SW 1271 (cell line): ENCODE results near the gene PAX3.
"Not testable (repeated sequence)": the region's sequence is repeated elsewhere in the genome, so short reads cannot be mapped to it uniquely, and the experiment has no call there.

Experiments
- DNase-seq, 2 experiments: peaks; one replicate each; lab custom pipeline; 2025; lab: John Stamatoyannopoulos, UW

The PAX3 gene

DNA sequence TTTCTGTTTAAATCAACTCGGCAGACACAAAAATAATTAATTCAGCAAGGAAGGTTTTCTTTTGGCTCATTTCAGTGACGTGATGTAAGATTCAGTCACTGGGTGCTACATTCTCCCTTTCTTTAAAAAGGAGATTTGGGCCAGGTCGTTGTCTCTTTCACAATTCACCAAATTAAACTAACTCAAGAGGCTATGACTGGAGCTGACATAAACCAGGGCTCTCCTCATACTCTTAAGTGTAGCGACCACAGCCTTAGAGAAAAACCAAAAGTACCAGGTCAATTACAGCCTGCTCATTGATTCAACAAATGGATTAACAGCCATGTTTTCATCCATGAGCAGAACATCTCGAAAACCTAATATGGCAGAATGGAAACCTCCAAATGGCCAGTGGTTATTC lies 85.7 kb downstream of the PAX3 start:
- DNase-seq, result no peak

DNA sequence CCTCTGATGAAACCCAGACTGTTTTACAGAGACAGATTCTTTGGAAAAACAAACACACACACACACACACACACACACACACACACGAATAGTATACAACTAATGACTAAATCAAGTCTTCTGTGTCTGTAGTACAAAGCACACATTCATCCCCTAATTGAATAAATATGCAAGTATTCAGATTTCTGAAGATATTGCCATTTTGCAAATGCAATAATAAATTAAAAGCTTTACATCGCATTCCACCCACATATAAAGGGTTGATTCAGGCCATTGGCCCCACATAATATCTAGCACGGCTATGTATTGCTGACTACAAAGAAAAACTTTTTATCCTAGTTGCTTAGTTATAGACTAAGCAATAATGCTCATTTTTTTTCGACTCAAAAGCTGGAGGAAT lies 86.2 kb downstream of the PAX3 start:
- DNase-seq, result no peak

DNA sequence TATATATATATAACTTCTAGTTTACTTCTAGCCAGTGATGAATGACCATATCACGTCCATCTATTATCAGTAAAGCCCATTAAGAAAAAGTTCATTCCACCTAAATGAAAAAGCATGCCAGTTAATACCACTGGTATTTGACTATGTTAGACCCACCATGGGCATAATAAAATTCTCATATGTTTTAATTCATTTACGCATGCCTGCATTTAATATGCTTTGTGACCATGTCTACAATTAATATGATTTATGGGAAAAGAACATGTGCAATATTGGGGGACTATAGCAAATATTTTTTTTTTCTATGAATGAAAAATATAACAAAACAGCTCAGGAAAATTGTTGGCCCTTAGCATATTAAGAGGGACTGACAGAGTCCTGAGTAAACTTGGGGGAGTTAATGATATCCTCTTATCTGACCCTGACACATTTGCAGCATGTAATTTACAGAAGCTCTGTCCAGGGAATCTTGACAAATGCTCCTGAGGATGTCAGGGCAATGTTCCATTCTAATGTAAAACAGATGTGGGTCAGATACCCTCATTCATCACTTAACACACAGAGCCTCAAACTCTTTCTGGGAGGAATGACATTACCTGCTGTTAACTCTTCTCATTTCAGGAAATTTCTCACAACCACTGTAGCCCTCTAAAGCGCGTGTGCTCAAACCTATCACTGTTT lies 90.6 kb downstream of the PAX3 start:
- DNase-seq, result no peak

DNA sequence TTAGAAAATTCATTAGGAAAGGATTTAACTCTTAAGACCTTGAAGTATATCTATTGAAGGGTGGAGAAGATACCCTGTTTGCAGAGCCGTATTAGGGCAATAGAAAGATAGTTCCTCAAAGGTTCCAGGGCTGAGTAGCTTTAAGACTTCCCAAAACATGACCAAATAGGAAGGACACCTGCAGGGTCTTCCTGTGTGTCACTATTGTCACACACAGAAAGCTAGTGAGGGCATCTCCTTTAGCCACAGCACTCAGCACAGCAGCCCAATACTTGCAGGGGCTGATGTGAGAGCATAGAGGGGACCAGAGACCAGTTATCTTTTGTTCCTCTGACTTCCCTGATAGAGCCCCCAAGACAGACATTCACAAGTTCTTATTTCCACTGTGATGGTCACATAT lies 93.7 kb downstream of the PAX3 start:
- no peak for DNase-seq

DNA sequence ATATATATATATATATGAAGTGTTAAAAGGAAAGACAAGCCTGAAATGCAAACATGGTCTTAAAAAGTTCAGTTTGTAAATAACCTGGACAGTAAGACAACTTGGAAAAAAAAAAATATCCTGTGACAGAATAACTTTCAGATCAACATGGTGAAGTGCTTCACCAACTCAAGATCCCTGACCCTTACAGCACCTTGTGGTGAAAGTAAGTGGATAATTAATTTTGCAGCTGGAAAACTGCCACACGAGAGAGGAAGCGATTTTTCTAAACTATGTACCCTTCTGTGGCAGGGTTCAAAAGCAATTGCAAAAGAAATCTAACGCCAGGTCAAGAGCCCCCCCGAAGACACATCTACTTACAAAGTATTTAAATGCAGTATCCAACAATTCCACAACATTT lies 95.8 kb downstream of the PAX3 start:
- no peak for DNase-seq

DNA sequence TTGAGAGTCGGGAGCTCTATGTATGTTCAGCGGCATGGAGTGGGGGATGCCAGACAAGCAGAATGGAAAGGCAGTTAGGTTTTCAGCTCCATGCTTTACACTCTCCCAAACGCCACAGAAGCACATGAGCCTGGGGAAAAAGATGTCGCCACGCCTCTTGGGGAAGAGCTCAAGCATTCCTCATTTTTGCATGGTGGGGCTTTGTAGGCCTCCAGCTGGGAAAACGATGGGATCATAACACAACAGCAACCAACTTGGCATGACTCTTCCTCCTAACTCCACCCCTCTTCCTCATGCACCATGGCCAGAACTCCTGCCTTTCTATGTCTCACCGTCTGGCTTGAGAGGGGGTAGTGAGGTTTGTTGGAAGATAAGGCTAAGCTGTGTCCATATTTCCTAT lies 102.6 kb downstream of the PAX3 start:
- DNase-seq, result no peak

DNA sequence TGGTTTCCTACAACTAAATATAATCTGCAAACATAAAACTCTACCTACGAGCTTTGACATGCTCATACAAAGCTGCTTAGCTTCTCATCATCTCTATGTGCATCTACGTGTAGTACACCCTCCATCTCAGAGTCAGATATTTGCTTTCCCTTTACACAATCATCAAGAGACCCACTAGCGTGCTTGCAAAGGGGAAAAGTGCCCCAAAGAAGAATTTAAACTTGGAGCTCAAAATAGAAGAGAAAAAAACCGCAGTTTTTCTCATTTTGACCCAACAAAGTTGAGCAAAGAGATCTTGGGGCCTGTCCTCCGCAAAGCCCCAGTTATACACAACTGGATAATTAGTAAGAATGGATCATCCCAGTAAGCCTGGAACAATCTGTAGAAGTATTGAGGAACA lies 104.1 kb downstream of the PAX3 start:
- DNase-seq, result no peak

DNA sequence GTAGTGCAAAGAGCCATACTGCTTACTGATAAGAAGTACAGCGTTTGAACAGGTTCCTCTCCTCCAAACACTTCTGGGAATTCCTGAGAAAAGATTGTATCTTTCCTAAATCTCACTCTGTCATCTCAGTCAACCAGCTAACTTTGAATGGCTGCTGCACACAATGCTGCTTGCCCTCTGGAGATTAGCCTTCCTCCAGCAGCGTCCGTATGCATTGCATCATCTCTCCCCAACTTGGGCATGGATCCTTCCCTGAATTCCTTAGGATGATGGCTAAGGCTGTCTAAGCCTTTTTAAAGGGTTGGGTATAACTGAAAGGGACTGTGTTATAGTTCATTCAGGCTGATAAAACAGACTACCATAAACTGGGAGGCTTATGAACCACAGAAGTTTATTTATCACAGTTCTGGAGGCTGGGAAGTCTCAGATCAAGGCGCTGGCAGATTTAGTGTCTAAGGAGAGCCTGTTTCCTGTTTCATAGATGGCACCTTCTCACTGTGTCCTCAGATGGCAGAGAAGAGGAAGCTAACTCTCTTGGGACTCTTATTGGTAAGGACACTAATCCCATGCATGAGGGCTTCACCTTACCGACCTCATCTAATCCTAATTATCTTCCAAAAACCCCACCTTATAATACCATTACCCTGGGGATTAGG lies 105.3 kb downstream of the PAX3 start:
- DNase-seq, result no peak

DNA sequence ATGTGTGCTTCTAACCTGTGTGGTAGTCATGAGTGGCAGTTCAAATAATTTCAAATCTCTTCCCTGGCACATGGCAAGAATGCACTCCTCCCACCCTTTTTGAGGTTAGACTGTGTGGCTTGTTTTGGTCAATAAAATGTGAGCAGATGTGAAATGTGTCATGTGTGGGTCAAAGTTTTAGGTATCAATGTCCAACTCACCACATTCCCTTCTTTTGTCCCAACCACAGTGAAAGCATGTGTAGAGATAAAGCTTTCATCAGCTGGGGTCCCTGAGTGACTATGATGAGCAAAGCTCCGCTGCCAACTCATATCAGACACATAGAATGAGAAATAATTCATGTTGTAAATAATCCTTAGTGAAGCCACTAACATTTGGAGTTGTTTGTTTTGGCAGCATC lies 118.2 kb downstream of the PAX3 start:
- DNase-seq, result no peak

DNA sequence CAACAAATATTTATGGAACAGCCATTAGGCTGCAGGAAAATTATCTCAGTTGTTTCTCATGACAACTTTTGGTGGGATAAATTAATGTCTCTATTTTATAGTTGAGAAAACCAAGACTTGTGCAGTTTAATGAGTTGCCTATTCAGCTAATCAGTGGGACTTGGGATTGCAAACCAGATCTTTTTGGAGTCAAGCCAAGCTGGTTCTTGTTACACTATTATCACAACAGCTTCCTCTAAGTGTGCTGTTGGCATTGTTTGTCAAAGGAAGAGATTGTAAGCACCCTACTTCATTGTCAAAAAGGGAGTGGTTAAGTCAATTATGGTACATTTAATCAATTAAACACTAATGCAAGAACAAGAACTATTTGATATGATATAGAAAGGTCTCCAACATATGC lies 119.2 kb downstream of the PAX3 start:
- DNase-seq, result no peak

DNA sequence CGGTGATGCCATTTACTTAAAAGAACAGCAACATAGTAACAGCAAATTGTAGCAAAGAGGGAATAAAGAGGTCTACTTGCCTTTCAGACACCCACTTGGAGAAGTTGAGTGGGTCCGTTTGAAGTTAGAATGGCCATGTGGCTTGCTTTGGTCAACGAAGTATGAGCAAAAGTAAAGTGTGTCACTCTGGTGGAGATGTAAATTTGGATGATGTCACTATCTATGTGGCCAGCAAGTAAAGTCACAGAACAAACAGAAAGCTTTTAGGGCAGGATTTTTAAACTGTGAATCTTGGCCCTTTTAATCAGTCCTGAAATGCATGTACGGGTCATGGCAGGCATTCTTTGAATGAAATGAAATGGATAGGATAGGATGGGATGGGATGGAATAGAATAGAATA lies 120.3 kb downstream of the PAX3 start:
- no peak for DNase-seq

DNA sequence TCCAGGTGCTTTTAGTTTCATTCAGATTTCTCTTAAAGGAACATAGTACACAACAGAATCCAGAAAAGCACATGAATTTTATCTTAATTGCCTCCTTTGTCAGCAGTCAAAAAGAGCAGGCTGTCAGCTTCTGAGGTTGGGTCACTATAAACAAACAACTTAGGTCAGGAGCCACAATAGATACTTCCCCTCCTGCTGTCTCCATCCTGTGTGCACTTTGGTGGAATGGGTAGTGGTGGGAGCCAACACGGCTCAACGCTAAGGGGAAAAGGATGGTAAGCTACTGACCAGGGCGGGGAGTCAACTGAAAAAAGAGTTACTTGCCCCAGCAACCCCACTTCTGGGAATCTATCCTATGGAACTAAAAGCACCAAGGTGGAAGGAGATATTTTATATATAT lies 121.9 kb downstream of the PAX3 start:
- DNase-seq, result no peak

DNA sequence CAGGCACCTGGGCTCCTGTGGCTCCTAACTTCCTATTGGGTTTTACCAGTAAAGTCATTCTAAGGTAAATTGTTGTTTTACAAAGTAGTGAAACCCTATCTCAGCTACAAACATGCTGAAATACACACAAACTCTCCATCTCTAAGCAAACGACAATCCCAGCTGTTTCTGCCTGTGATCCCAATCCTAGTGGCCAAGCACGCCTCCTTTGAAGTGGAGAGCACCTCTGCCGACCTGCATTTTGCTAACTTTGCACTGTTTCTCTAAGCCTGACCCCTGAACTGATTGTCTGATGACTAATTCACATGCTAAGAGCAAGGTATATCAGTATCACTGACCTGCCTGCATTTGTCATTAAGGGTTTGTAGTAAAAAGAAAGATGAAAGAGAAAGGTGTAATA lies 124.3 kb downstream of the PAX3 start:
- no peak for DNase-seq

DNA sequence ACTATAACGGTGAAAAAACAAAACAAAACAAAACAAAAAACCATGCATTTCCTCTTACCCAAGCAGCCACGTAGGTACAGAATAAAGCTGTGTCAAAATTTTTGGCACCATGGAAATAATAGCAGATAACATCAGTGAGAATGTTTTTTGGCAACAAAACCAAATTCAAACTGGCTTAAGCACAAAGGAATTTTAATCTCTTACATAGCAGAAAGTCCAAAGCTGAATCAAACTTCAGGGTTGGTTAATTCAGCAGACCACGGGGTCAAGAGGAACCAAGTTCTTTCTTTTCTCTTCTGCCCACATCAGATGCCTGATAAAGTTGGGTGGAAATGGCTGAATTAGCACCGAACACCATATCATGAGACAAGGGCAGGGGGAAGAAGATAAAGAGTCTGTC lies 129.5 kb downstream of the PAX3 start:
- DNase-seq, result no peak

DNA sequence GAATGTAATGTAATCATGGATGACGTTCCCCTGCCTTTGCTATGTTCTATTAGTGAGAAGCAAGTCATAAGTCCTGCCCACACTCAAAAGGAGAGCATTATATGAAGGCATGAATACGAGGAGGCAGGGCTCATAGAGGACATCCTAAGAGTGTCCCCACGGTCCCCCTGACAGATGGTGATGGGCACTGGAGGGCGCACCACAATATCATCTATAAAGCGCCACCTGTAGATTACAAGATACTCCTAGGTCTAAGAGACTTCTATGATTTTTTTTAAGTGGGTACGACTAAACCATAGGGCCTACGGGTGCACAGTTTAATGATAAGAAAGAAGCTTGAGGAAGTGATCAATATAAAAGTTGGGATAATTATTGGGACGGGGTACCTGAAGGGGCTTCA lies 131.0 kb downstream of the PAX3 start:
- no peak for DNase-seq

DNA sequence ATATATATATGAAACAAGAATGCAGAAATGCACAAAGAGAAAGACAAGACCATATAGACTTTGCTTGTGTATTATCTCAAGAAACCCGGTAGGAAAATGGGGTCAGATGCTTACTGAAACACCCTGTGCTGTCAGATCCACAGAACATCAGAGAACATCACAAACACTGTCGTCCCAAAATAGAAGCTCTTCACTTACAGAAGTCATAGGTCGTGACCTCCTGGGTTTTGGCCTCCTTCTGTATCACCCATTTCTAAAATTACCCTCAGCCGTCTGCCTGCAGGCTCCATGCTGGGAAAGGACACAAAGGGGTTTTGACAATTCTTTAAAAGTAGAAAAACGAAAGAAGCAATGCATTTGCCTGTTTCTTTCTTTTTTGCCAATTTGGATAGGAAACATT lies 137.9 kb downstream of the PAX3 start:
- no peak for DNase-seq

DNA sequence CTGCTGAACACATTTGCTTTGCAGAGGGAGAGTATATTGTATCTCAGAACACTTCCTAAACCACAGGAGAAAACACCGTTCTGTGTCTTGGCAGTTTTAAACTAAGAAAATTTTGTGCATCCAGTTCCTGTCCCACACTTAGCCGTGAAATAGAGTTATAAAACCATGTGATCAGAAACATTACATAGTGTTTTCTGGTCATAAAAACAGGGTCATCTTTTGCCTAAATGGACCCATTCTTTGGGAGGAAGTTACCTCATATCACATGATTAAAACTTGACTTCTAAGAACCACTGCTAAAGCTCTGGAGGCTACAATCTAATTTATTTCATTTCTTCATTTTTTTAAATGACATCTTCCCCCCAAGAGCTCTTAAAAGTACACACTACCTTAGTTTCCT lies 138.7 kb downstream of the PAX3 start:
- DNase-seq, result no peak

DNA sequence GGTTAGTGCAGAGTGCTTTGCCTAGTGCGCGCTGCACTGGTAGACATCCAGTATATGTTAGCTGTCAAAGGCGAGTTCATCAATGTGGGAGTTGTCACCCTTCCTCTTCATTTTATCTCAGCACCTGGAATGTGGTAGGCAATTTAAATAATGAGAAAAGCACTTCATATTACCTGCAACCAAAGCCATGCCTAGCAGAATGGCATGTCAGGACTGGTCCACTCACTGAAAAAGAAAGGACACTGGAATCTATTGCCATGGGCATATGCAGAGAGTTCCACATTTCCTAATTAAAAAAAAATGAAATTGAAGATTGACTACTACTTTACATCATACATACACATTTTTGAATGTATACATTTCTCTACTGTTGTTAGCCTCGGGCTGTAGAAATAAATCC lies 139.6 kb downstream of the PAX3 start:
- no peak for DNase-seq

DNA sequence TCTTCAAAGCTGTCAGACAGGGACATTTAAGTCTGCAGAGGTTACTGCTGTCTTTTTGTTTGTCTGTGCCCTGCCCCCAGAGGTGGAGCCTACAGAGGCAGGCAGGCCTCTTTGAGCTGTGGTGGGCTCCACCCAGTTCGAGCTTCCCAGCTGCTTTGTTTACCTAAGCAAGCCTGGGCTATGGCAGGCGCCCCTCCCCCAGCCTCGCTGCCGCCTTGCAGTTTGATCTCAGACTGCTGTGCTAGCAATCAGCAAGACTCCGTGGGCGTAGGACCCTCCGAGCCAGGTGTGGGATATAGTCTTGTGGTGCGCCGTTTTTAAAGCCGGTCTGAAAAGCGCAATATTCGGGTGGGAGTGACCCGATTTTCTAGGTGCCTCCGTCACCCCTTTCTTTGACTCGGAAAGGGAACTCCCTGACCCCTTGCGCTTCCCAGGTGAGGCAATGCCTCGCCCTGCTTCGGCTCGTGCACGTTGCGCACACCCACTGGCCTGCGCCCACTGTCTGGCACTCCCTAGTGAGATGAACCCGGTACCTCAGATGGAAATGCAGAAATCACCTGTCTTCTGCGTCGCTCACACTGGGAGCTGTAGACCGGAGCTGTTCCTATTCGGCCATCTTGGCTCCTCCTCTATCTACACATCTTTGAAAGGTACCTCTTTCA lies 143.7 kb downstream of the PAX3 start:
- DNase-seq, result not testable (repeated sequence)
